GM12878 (cell line): ENCODE data around the gene CEBPG. TPM values are rescaled to one million over a fixed set of nuclear protein-coding genes. Genes with fewer than 3 reads are reported as not detected.

Source experiments
- ATAC-seq: fragments of 200-7000 bp; cut with Tn5 transposase; 3 replicates; pipeline ENCODE4 v1.9.1; 2020; ENCODE audit warnings: mild to moderate bottlenecking, moderate library complexity
- BruUV-seq: library from RNA; stranded (reverse); fragments of 400-500 nt; replicated peaks from 2 replicates; lab custom pipeline; 2021; lab: Mats Ljungman, UMichigan
- CTCF ChIA-PET: fragments of 300-600 bp; sonication (Branson Sonifier 250); formaldehyde crosslinking; extraction: SDS; loops from one replicate; lab custom pipeline; 2021; ENCODE audit warnings: inconsistent platforms; lab: Yijun Ruan, JAX
- POLR2A ChIA-PET: fragments of 350-600 bp; formaldehyde crosslinking; extraction: SDS; loops from one replicate; lab custom pipeline; 2021; ENCODE audit warnings: inconsistent platforms; lab: Charles Lee
- RAD21 ChIA-PET: fragments of 300-600 bp; sonication (Branson Sonifier 250); formaldehyde crosslinking; loops from one replicate; lab custom pipeline; 2023; ENCODE audit warnings: antibody characterized with exemption; ENCODE audit not compliant: unreplicated experiment; lab: Charles Lee
- SMC1A ChIA-PET: fragments of 300-600 bp; sonication (Branson Sonifier 250); formaldehyde crosslinking; loops from one replicate; lab custom pipeline; 2023; ENCODE audit not compliant: unreplicated experiment, uncharacterized antibody; lab: Charles Lee
- DNase-seq: peaks from one replicate; pipeline ENCODE4 v3.0.0-alpha.2; 2011; ENCODE audit warnings: low read depth, low spot score
- FAIRE-seq: peaks from 3 replicates; lab custom pipeline; 2011; peaks lifted over from hg19 to GRCh38; lab: Jason Lieb, UNC
- H2AFZ ChIP-seq: 2 replicates; pipeline ENCODE4 v1.6.0; 2011; ENCODE audit warnings: low read depth, low read length, control low read depth; ENCODE audit not compliant: control insufficient read depth
- H3K27ac ChIP-seq: 2 replicates; pipeline ENCODE4 v1.5.1; 2011; ENCODE audit warnings: control low read depth; ENCODE audit not compliant: control insufficient read depth, insufficient read depth
- H3K27me3 ChIP-seq, 2 experiments: replicated peaks in 1 of 2; 2 replicates each; pipeline versions ENCODE4 v1.6.0 to v1.6.1; 2011; ENCODE audit warnings: low read length in 1 of 2; ENCODE audit not compliant: control insufficient read depth in 2 of 2, insufficient read depth in 2 of 2
- H3K36me3 ChIP-seq, 2 experiments: 2 replicates each; pipeline ENCODE4 v1.5.1; 2011; ENCODE audit warnings: low read length in 1 of 2; ENCODE audit not compliant: control insufficient read depth in 2 of 2, insufficient read depth in 2 of 2
- H3K4me1 ChIP-seq: 2 replicates; pipeline ENCODE4 v1.6.1; 2011; ENCODE audit warnings: mild to moderate bottlenecking, low read length, moderate library complexity, mixed read lengths; ENCODE audit not compliant: control insufficient read depth, insufficient read depth
- H3K4me2 ChIP-seq: 2 replicates; pipeline ENCODE4 v1.6.0; 2011; ENCODE audit warnings: control low read depth; ENCODE audit not compliant: control insufficient read depth, insufficient read depth
- H3K4me3 ChIP-seq: fragments of 200-600 bp; sonication (generic); 2 replicates; pipeline ENCODE4 v1.5.1; 2016
- H3K79me2 ChIP-seq: 2 replicates; pipeline ENCODE4 v1.6.0; 2011; ENCODE audit warnings: low read length; ENCODE audit not compliant: control insufficient read depth, insufficient read depth
- H3K9ac ChIP-seq: 2 replicates; pipeline ENCODE4 v1.8.0; 2011; ENCODE audit warnings: low read length, control low read depth, mixed read lengths; ENCODE audit not compliant: control insufficient read depth, insufficient read depth
- H3K9me3 ChIP-seq: replicated peaks from 3 replicates; pipeline ENCODE4 v1.5.1; 2011; ENCODE audit warnings: mild to moderate bottlenecking, low read length; ENCODE audit not compliant: control insufficient read depth, insufficient read depth
- H4K20me1 ChIP-seq: 2 replicates; pipeline ENCODE4 v1.6.0; 2011; ENCODE audit not compliant: control insufficient read depth, insufficient read depth
- FOS ChIP-seq: IDR thresholded peaks from 3 replicates; pipeline ENCODE4 v1.6.1; 2011; ENCODE audit warnings: borderline replicate concordance; ENCODE audit not compliant: insufficient read length; ENCODE audit errors: extremely low read depth
- HDAC6 ChIP-seq: fragments of 200-600 bp; sonication (generic); IDR thresholded peaks from one replicate; pipeline ENCODE4 v1.8.0; 2017; ENCODE audit warnings: antibody characterized with exemption; ENCODE audit not compliant: unreplicated experiment
- MTA2 ChIP-seq: fragments of 450-650 bp; IDR thresholded peaks from 2 replicates; pipeline ENCODE4 v1.6.1; 2016; ENCODE audit warnings: low read depth, mild to moderate bottlenecking, moderate library complexity
- PAX5 ChIP-seq: IDR thresholded peaks from 2 replicates; pipeline ENCODE4 v1.6.1; 2011; ENCODE audit warnings: low read depth, low read length, borderline replicate concordance
- PML ChIP-seq: IDR thresholded peaks from 2 replicates; pipeline ENCODE4 v1.6.1; 2012; ENCODE audit warnings: low read length, inconsistent platforms
- SP1 ChIP-seq: IDR thresholded peaks from one replicate; pipeline ENCODE4 v1.6.1; 2011; ENCODE audit warnings: low read depth, low read length
- TAF1 ChIP-seq: IDR thresholded peaks from 2 replicates; pipeline ENCODE4 v1.6.1; 2011; ENCODE audit warnings: mild to moderate bottlenecking, low read depth, low read length, borderline replicate concordance
- YY1 ChIP-seq: IDR thresholded peaks from 2 replicates; pipeline ENCODE4 v1.6.1; 2011; ENCODE audit warnings: low read depth, mild to moderate bottlenecking, low read length
- ZNF207 ChIP-seq: fragments of 450-650 bp; IDR thresholded peaks from 2 replicates; pipeline ENCODE4 v1.6.1; 2014; ENCODE audit warnings: antibody characterized with exemption, mild to moderate bottlenecking, borderline replicate concordance
- WGBS: methylation state at CpG from one replicate; pipeline ENCODE4 v1.1.6; 2016; ENCODE audit warnings: low lambda C conversion rate; ENCODE audit not compliant: insufficient replicate concordance, insufficient coverage; ENCODE audit errors: missing lambda C conversion rate; 5-methylcytosine and 5-hydroxymethylcytosine counted together
- in situ Hi-C: fragments of 300-500 bp; cut with MboI; formaldehyde crosslinking; loops from 9 replicates; pipeline ENCODE4 v1.14.3; 2018; ENCODE audit warnings: mixed read lengths
- intact Hi-C: fragments of 100-400 bp; cut with micrococcal nuclease; formaldehyde crosslinking; loops from one replicate; pipeline ENCODE4 v1.14.2; 2022; ENCODE audit not compliant: unreplicated experiment
- polyA plus RNA-seq, 11 experiments: library from polyadenylated mRNA; depleted of rRNA in 4 of 11; unstranded in 6 of 11; stranded (reverse) in 5 of 11; fragments of >200 nt; fragmentation: Nextera tagmentation in 4 of 11; fragmentation: Illumina TruSeq in 1 of 11; extraction: Ambion mirVana in 4 of 11; extraction: Trizol in 1 of 11; gene quantifications; 1 replicate in 1 of 11; 2 replicates in 10 of 11; pipeline versions ENCODE4 v1.2.1 to v1.2.3, GENCODE V29; 2011 to 2016; ENCODE audit warnings: inconsistent platforms in 2 of 11, missing spikeins in 2 of 11, low read depth in 1 of 11
- total RNA-seq, 4 experiments: library from RNA; depleted of rRNA in 3 of 4; stranded (reverse); fragments of >200 nt in 3 of 4; fragmentation: Illumina TruSeq in 1 of 4; extraction: Trizol in 1 of 4; gene quantifications; 2 replicates each; pipeline versions ENCODE4 v1.2.1 to v1.2.3, GENCODE V29; 2013 to 2021
- TF ChIP-seq, protein P1 (sequence below): fragments of 450-650 bp; conservative IDR thresholded peaks from 2 replicates; pipeline ENCODE4 v1.6.1; 2017; ENCODE audit warnings: mild to moderate bottlenecking, moderate library complexity
- TF ChIP-seq, protein P2 (sequence below): IDR thresholded peaks from 2 replicates; pipeline ENCODE4 v1.6.1; 2012; ENCODE audit warnings: low read depth, low read length, improper control_type of control experiment
- TF ChIP-seq, protein P3 (sequence below): fragments of 450-650 bp; IDR thresholded peaks from 2 replicates; pipeline ENCODE4 v1.6.1; 2017; ENCODE audit warnings: mild to moderate bottlenecking
- TF ChIP-seq, protein P4 (sequence below): fragments of 450-650 bp; IDR thresholded peaks from 2 replicates; pipeline ENCODE4 v1.6.1; 2017; ENCODE audit warnings: borderline replicate concordance
- TF ChIP-seq, protein P5 (sequence below): fragments of 450-650 bp; IDR thresholded peaks from 2 replicates; pipeline ENCODE4 v1.6.1; 2017; ENCODE audit warnings: mild to moderate bottlenecking, low read depth, inconsistent platforms; ENCODE audit not compliant: poor library complexity, severe bottlenecking

The CEBPG gene
- total and polyA plus RNA-seq, 10 of the 15 experiments (the other 5 are each of a cell fraction or from before 2014, with no cell fraction given) = 5.2 to 22.4 (median 20.0) TPM

DNA sequence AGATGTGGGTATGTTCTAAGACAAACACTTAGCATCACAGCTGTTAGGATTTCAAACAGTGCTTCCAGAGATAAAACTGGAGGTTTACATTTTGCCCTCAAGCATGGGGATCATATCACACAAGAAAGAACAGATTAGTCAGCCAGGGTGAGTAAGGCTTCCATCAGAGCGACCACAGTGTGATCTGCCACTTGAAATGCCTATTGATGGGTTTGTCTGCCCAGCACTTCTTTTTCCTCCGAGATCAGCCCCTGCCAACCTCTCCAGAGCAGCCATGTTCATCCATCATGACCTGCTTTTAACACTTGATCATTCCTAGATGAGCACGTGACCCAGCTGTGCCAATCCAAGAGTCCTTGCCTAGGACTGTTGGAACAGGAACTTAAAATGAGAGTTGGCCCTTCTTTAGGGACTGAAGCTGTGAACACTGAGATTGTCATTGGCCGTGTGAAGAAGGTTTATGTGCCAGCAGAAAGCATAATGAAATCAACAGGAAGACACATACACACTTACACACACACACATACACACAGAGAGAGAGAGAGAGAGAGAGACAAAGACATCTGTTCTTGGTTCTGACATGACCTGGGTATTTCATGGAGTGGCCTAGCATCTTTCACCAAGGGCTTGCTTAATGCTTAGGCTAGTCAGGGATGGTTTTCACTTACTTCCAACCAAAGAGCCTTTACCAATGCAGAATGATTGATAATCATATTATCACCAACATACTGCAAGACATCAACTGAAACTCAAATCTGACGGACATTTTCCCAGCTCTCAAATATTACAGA is 5.2 kb upstream of the CEBPG start:
- DNase-seq (no peak), ATAC-seq (no peak), FAIRE-seq (no peak)
- H3K79me2 ChIP-seq = no peaks in the 10 kb centered on the region
- WGBS = 27% methylated on average over 5 of the region's 5 CpGs
- no peak overlapping the region for H3K27ac ChIP-seq
- H3K4me2 ChIP-seq = no peak overlapping the region
- no peaks in the 10 kb centered on the region for H3K36me3 ChIP-seq
- intact Hi-C loops (no loop called here), in situ Hi-C loops (no loop called here)
- no peaks in the 10 kb centered on the region for H3K9me3 ChIP-seq
- no peak overlapping the region for H2AFZ ChIP-seq
- TF ChIP-seq MTA2 = no peak
- no peak for TF ChIP-seq PAX5
- no peak for TF ChIP-seq FOS
- TF ChIP-seq, protein P1, sequence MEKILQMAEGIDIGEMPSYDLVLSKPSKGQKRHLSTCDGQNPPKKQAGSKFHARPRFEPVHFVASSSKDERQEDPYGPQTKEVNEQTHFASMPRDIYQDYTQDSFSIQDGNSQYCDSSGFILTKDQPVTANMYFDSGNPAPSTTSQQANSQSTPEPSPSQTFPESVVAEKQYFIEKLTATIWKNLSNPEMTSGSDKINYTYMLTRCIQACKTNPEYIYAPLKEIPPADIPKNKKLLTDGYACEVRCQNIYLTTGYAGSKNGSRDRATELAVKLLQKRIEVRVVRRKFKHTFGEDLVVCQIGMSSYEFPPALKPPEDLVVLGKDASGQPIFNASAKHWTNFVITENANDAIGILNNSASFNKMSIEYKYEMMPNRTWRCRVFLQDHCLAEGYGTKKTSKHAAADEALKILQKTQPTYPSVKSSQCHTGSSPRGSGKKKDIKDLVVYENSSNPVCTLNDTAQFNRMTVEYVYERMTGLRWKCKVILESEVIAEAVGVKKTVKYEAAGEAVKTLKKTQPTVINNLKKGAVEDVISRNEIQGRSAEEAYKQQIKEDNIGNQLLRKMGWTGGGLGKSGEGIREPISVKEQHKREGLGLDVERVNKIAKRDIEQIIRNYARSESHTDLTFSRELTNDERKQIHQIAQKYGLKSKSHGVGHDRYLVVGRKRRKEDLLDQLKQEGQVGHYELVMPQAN = no peak
- no peak for TF ChIP-seq ZNF207
- no peak for TF ChIP-seq TAF1
- TF ChIP-seq, protein P2, sequence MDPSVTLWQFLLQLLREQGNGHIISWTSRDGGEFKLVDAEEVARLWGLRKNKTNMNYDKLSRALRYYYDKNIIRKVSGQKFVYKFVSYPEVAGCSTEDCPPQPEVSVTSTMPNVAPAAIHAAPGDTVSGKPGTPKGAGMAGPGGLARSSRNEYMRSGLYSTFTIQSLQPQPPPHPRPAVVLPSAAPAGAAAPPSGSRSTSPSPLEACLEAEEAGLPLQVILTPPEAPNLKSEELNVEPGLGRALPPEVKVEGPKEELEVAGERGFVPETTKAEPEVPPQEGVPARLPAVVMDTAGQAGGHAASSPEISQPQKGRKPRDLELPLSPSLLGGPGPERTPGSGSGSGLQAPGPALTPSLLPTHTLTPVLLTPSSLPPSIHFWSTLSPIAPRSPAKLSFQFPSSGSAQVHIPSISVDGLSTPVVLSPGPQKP = no peak
- TF ChIP-seq, protein P3, sequence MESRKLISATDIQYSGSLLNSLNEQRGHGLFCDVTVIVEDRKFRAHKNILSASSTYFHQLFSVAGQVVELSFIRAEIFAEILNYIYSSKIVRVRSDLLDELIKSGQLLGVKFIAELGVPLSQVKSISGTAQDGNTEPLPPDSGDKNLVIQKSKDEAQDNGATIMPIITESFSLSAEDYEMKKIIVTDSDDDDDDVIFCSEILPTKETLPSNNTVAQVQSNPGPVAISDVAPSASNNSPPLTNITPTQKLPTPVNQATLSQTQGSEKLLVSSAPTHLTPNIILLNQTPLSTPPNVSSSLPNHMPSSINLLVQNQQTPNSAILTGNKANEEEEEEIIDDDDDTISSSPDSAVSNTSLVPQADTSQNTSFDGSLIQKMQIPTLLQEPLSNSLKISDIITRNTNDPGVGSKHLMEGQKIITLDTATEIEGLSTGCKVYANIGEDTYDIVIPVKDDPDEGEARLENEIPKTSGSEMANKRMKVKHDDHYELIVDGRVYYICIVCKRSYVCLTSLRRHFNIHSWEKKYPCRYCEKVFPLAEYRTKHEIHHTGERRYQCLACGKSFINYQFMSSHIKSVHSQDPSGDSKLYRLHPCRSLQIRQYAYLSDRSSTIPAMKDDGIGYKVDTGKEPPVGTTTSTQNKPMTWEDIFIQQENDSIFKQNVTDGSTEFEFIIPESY = no peak
- TF ChIP-seq YY1 = no peak
- no peak for TF ChIP-seq SP1
- no peak for TF ChIP-seq PML
- TF ChIP-seq HDAC6 = no peak
- TF ChIP-seq, protein P4, sequence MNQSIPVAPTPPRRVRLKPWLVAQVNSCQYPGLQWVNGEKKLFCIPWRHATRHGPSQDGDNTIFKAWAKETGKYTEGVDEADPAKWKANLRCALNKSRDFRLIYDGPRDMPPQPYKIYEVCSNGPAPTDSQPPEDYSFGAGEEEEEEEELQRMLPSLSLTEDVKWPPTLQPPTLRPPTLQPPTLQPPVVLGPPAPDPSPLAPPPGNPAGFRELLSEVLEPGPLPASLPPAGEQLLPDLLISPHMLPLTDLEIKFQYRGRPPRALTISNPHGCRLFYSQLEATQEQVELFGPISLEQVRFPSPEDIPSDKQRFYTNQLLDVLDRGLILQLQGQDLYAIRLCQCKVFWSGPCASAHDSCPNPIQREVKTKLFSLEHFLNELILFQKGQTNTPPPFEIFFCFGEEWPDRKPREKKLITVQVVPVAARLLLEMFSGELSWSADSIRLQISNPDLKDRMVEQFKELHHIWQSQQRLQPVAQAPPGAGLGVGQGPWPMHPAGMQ = no peak
- TF ChIP-seq, protein P5, sequence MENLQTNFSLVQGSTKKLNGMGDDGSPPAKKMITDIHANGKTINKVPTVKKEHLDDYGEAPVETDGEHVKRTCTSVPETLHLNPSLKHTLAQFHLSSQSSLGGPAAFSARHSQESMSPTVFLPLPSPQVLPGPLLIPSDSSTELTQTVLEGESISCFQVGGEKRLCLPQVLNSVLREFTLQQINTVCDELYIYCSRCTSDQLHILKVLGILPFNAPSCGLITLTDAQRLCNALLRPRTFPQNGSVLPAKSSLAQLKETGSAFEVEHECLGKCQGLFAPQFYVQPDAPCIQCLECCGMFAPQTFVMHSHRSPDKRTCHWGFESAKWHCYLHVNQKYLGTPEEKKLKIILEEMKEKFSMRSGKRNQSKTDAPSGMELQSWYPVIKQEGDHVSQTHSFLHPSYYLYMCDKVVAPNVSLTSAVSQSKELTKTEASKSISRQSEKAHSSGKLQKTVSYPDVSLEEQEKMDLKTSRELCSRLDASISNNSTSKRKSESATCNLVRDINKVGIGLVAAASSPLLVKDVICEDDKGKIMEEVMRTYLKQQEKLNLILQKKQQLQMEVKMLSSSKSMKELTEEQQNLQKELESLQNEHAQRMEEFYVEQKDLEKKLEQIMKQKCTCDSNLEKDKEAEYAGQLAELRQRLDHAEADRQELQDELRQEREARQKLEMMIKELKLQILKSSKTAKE = no peak
- ChIA-PET RAD21 (no interaction called here), SMC1A (no interaction called here), CTCF (no interaction called here), POLR2A (interaction anchor here (0.7 kb wide), 1 partner anchor 9 kb away, joined by 3 read pairs; no protein-coding TSS in a partner anchor)
- H3K9ac ChIP-seq = no peak overlapping the region
- no peak overlapping the region for H3K4me3 ChIP-seq
- no peaks in the 10 kb centered on the region for H3K27me3 ChIP-seq
- no peaks in the 10 kb centered on the region; the same call in 1 of the 2 replicates for H3K4me1 ChIP-seq
- no TSS peak for BruUV-seq
- no peaks in the 10 kb centered on the region for H4K20me1 ChIP-seq
